Hepatocyte (in vitro differentiated cells): ENCODE measurements around the gene HKDC1.

Source experiments
- CTCF ChIP-seq: fragments of 200-600 bp; sonication (generic); IDR thresholded peaks from 2 replicates; pipeline ENCODE4 v1.5.1; 2016; ENCODE audit warnings: antibody characterized with exemption, mild to moderate bottlenecking; ENCODE audit not compliant: poor library complexity
- EZH2 ChIP-seq: fragments of 200-600 bp; sonication (generic); IDR thresholded peaks from 2 replicates; pipeline ENCODE4 v1.6.1; 2016; ENCODE audit warnings: antibody characterized with exemption, mild to moderate bottlenecking, borderline replicate concordance
- EZH2phosphoT487 ChIP-seq: fragments of 200-600 bp; sonication (generic); IDR thresholded peaks from one replicate; pipeline ENCODE4 v1.6.1; 2018; ENCODE audit warnings: antibody characterized with exemption, mild to moderate bottlenecking, low read depth, moderate library complexity; ENCODE audit not compliant: unreplicated experiment, severe bottlenecking

GRCh38 chr10:69306421-69306820 is 86.3 kb downstream of the HKDC1 start:
- TF ChIP-seq CTCF (no peak), EZH2phosphoT487 (no peak), EZH2 (no peak)
